Epithelial cell of proximal tubule (primary cell): Measurements from ENCODE around the gene KIF22. TPM values are rescaled to one million over a fixed set of nuclear protein-coding genes. Genes with fewer than 3 reads are reported as not detected.
A peak's percentile ranks its signal among the peaks of the same experiment; 100 is the strongest.
"Not testable (repeated sequence)": the region's sequence is repeated elsewhere in the genome, so short reads cannot be mapped to it uniquely, and the experiment has no call there.

ENCODE experiments used
- DNase-seq: peaks from one replicate; pipeline ENCODE4 v3.0.0-alpha.2; 2011; ENCODE audit warnings: low read depth
- H3K4me3 ChIP-seq: 2 replicates; pipeline ENCODE4 v1.5.1; 2011; ENCODE audit warnings: low read depth, mild to moderate bottlenecking, low read length
- total RNA-seq: library from RNA; depleted of rRNA; stranded (reverse); fragments of >200 nt; gene quantifications from 2 replicates; pipeline ENCODE4 v1.2.3, GENCODE V29; 2015
- TF ChIP-seq, protein P1 (sequence below): conservative IDR thresholded peaks from 2 replicates; pipeline ENCODE4 v1.5.1; 2012; ENCODE audit warnings: low read depth, mild to moderate bottlenecking, low read length

The KIF22 gene
- total RNA-seq, 1 donor from 2014 or later = 105 TPM

DNA sequence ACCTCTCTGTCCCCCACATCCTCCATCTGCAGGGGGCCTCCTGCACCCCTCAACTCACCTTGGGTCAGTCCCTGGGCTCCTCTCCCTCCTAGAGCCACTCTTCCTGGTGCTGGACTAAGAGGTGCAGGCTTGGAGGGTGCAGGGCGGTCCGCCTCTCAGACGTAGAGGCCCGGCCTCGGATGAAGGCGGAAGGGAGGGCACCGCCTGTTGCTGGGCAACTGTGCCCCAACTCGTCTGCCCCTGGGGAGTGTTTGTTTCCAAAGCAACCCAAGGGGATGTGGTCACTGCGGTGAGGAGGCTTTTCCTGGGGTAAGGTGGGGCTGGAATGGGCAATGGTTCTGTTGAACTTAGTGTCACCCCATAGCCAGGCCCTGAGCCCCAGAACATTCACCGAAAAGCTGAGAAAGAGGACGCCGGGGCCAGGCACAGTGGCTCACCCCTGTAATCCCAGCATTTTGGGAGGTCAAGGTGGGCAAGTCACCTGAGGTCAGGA is 44.7 kb upstream of the KIF22 start, which contains the start of gene C16orf54:
Gene C16orf54 (minus strand): TSS at position 138 of the 493 bp plus-strand sequence. CDS start 1,039 bp downstream, outside the sequence.
- DNase-seq = no peak
- TF ChIP-seq, protein P1, sequence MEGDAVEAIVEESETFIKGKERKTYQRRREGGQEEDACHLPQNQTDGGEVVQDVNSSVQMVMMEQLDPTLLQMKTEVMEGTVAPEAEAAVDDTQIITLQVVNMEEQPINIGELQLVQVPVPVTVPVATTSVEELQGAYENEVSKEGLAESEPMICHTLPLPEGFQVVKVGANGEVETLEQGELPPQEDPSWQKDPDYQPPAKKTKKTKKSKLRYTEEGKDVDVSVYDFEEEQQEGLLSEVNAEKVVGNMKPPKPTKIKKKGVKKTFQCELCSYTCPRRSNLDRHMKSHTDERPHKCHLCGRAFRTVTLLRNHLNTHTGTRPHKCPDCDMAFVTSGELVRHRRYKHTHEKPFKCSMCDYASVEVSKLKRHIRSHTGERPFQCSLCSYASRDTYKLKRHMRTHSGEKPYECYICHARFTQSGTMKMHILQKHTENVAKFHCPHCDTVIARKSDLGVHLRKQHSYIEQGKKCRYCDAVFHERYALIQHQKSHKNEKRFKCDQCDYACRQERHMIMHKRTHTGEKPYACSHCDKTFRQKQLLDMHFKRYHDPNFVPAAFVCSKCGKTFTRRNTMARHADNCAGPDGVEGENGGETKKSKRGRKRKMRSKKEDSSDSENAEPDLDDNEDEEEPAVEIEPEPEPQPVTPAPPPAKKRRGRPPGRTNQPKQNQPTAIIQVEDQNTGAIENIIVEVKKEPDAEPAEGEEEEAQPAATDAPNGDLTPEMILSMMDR = no peak
- no peak within 1 kb of the TSS for H3K4me3 ChIP-seq

DNA sequence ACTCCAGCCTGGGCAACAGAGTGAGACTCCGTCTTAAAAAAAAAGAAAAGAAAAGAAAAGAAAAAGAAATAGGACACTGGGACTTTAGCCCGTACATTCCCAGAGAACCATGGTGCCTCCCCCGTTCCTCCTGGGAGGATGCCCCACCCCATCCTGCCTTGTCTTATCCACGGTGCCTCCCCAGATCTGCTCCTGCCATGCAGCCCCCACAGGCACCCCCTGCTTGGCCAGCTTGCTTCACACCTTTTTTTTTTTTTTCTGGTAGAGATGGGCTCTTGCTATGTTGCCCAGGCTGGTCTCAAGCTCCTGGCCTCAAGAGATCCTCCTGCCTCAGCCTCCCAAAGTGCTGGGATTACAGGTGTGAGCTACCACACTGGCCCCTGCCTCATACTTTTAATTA is 44.0 kb upstream of the KIF22 start:
- not testable (repeated sequence) for DNase-seq, H3K4me3 ChIP-seq

DNA sequence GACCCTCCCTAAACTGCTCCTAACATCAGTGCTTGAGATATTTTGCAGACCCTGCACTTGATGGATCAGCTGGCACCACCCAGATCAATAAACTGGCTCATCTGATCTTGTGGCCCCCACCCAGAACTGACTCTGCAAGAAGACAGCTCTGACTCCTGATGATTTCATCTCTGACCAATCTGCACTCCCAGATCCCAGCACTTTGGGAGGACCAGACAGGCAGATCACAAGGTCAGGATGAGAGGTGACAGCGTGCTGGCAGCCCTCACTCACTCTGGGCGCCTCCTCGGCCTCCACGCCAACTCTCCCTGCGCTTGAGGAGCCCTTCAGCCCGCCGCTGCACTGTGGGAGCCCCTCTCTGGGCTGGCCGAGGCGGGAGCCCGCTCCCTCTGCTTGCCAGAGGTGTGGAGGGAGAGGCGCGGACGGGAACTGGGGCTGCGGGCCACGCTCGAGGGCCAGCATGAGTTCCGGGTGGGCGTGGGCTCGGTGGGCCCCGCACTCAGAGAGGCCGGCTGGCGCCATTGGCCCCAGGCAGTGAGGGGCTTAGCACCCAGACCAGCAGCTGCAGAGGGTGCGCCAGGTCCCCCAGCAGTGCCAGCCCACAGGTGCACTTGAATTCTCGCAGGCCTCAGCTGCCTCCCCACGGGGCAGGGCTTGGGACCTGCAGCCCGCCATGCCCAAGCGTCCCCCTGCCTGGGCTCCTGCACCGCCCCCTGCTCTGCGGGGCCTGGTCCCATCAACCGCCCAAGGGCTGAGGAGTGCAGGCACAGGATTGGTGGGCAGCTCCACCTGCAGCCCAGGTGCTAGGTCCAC is 42.4 kb upstream of the KIF22 start:
- H3K4me3 ChIP-seq = no peak overlapping the region
- DNase-seq = no peak
- TF ChIP-seq, protein P1 = no peak

DNA sequence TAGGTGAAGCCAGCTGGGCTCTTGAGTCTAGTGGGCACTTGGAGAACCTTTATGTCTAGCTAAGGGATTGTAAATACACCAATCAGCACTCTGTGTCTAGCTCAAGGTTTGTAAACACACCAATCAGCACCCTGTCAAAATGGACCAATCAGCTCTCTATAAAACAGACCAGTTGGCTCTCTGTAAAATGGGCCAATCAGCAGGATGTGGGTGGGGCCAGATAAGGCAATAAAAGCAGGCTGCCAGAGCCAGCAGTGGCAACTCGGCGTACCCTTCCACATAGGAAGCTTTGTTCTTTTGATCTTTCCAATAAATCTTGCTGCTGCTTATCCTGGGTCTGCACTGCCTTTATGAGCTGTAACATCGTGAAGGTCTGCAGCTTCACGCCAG is 41.8 kb upstream of the KIF22 start:
- not testable (repeated sequence) for DNase-seq

DNA sequence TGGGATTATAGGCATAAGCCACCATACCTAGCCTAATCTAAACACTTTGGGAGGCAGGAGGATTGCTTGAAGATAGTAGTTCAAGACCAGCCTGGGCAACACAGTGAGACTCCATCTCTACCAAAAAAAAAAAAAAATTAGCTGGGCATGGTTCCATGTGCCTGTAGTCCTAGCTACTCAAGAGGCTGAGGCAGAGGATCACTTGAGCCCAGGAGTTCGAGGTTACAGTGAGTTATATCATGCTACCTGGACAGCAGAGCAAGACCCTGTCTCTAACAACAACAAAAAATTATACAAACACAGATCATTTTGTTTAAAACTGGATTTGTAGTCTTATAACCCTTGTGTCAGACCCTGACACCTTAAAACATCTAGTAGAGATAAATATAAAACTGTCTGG is 37.0 kb upstream of the KIF22 start:
- DNase-seq = no peak
- TF ChIP-seq, protein P1 = no peak
- no peak overlapping the region for H3K4me3 ChIP-seq

More for the DNA sequence above, 41.8 kb upstream of the KIF22 start:
- H3K4me3 ChIP-seq = not testable (repeated sequence)

DNA sequence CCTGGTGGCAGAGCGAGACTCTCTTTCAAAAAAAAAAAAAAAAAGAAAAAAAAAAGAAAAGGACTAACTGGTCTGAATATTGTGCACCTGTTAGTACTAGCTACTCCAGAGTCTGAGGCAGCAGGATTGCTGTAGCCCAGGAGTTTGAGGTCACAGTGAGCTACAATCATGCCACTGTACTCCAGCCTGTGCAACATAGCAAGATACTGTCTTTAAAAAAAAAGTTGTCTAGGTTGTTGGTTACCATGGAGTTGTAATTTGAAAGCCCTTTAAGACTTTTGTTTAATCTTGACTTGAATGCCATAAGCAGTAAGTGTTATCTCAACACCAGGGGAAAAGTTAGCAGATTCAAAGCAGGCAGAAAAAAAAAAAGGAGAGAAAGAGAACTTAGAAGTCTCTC is 33.9 kb upstream of the KIF22 start:
- no peak for DNase-seq
- TF ChIP-seq, protein P1 = no peak
- no peak overlapping the region for H3K4me3 ChIP-seq

DNA sequence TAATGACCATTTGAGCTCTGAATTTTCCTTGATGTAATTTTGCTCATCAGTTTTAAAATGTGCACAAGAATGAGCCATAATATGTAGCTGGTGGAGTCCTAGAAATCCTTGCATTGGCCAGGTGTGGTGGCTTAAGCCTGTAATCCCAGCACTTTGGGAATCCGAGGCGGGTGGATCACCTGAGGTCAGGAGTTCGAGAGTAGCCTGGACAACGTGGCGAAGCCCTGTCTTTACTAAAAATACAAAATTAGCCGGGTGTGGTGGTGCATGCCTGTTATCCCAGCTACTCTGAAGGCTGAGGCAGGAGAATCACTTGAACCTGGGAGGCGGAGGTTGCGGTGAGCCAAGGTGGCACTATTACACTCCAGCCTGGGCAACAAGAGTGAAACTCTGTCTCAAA is 33.5 kb upstream of the KIF22 start:
- not testable (repeated sequence) for DNase-seq, H3K4me3 ChIP-seq

DNA sequence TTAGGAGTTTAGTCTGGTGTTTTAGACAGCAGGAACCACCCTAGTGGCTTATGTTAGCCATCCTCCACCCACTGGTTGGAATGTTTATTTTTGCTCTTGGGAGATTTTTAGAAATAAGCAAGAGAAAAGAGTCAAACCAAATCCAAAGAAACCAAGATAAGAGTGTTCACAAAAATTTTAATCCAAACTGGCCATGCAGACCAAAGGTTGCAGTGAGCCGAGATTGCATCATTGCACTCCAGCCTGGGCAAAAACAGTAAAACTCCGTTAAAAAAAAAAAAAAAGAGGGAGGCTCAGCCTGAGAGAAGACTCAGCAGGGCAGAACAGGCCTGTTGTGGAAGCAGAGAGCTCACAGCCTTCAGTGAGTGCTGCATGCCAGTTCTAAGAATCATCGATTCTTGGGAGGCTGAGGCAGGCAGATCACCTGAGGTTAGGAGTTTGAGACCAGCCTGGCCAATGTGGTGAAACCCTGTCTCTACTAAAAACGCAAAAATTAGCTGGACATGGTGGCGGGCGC is 32.5 kb upstream of the KIF22 start:
- TF ChIP-seq, protein P1 = peak; percentile 16
- no peak overlapping the region for H3K4me3 ChIP-seq
- DNase-seq = peak; percentile 37
